GM12875 (cell line): ENCODE measurements around the gene MOGAT3.

Source experiments
- H3K4me3 ChIP-seq: one replicate; pipeline ENCODE4 v1.5.1; 2011; ENCODE audit warnings: low read depth, low read length, control low read depth
- CTCF ChIP-seq: IDR thresholded peaks from 2 replicates; pipeline ENCODE4 v1.5.1; 2011; ENCODE audit warnings: low read depth, mild to moderate bottlenecking, control low read depth, inconsistent platforms, low read length, moderate library complexity, borderline replicate concordance; ENCODE audit not compliant: insufficient read depth

MOGAT3 gene

GRCh38 chr7:101232141-101232850 is 31.5 kb upstream of the MOGAT3 start:
- H3K4me3 ChIP-seq: no peak overlapping the region
- TF ChIP-seq CTCF: no peak

GRCh38 chr7:101231644-101232043 is 30.8 kb upstream of the MOGAT3 start:
- TF ChIP-seq CTCF: no peak
- H3K4me3 ChIP-seq: no peak overlapping the region

GRCh38 chr7:101226721-101227120 is 25.9 kb upstream of the MOGAT3 start:
- no peak overlapping the region for H3K4me3 ChIP-seq
- no peak for TF ChIP-seq CTCF

GRCh38 chr7:101225650-101226049 is 24.8 kb upstream of the MOGAT3 start:
- no peak for TF ChIP-seq CTCF
- H3K4me3 ChIP-seq: no peak overlapping the region

- TF ChIP-seq CTCF: no peak
- no peak overlapping the region for H3K4me3 ChIP-seq
Measured at GRCh38 chr7:101223528-101223927, 22.7 kb upstream of the MOGAT3 start.

- no peak for TF ChIP-seq CTCF
- H3K4me3 ChIP-seq: no peak overlapping the region
Measured at GRCh38 chr7:101222275-101222830, 21.5 kb upstream of the MOGAT3 start.

GRCh38 chr7:101220295-101220694 is 19.5 kb upstream of the MOGAT3 start:
- no peak for TF ChIP-seq CTCF
- H3K4me3 ChIP-seq: no peak overlapping the region
